Activated naive CD4-positive, alpha-beta T cell treated with anti-CD3 and anti-CD28 coated beads, Interleukin-2, amount 10 ng/mL, durations not matched to agents 7 days and 5 days (primary cell): Measurements from ENCODE around the gene ITFG2.

ENCODE experiments used
- CTCF ChIA-PET: fragments of 350-600 bp; sonication (Branson Sonifier 250); formaldehyde crosslinking; loops from one replicate; lab custom pipeline; 2021; ENCODE audit warnings: antibody characterized with exemption; lab: Charles Lee
- DNase-seq: peaks from one replicate; pipeline ENCODE4 v3.0.0-alpha.2; 2020
- H3K27ac Mint-ChIP-seq: one replicate; pipeline ENCODE4 v1.8.0; 2021; ENCODE audit warnings: mild to moderate bottlenecking, moderate library complexity, mixed read lengths
- H3K27me3 Mint-ChIP-seq: one replicate; pipeline ENCODE4 v1.8.0; 2021; ENCODE audit warnings: mild to moderate bottlenecking, mixed read lengths
- H3K36me3 Mint-ChIP-seq: one replicate; pipeline ENCODE4 v1.8.0; 2021; ENCODE audit warnings: mixed read lengths
- H3K4me1 Mint-ChIP-seq: one replicate; pipeline ENCODE4 v1.8.0; 2021; ENCODE audit warnings: mixed read lengths
- H3K4me3 Mint-ChIP-seq: one replicate; pipeline ENCODE4 v1.8.0; 2021; ENCODE audit warnings: mild to moderate bottlenecking, moderate library complexity, mixed read lengths
- H3K9me3 Mint-ChIP-seq: one replicate; pipeline ENCODE4 v1.8.0; 2021; ENCODE audit warnings: mixed read lengths

Gene ITFG2

DNA sequence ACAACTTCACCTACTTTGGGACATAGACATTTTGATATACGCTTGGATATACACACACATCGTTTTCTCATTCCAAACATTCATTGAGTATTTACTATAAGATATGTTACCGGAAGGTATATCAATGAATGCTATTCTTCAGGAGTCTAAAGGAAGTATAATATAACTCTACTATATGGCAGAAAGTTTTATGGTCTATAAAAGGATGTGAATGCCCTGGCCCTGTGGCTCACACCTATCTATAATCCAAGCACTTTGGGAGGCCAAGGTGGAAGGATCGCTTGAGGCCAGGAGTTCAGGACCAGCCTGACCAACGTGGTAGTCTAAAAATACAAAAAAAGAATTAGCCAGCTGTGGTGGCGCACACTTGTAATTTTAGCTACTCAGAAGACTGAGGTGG lies 16.8 kb downstream of the ITFG2 start:
- CTCF ChIA-PET, result no interaction called here
- Mint-ChIP-seq H3K36me3 (peaks cover 30% of the 10 kb centered on the region), H3K27ac (no peak overlapping the region), H3K27me3 (no peaks in the 10 kb centered on the region), H3K9me3 (no peaks in the 10 kb centered on the region), H3K4me3 (no peak overlapping the region), H3K4me1 (no peaks in the 10 kb centered on the region)
- DNase-seq, result no peak

DNA sequence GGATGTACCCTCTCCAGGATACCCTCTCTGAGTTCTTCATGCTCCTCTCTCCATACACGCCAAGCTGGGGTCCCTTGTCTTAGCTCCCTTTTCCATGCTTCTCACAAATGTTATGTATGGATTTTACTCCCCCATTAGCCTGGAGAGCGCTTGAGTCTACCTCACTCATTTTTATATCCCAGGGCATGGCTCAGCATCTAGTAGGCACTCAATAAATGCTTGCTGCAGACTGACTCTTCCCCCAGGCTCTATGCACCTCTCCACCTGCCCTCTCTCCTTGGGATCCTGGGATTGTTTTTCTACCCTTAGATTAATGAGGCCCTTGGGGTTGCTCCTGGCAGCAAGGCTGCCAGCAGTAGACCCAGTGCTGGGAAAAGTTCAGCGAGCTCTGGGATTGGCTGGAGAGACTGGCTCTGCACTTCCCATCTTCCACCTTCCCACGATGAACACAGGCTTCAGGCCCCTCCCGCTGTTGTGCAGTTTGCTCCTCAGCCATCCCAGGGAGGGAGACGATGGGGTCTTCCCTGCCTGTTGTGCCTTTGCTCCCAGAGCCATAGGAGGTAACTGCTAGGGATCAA lies 20.2 kb downstream of the ITFG2 start:
- Mint-ChIP-seq H3K9me3 (no peaks in the 10 kb centered on the region), H3K27me3 (no peaks in the 10 kb centered on the region), H3K27ac (no peak overlapping the region), H3K4me3 (no peak overlapping the region), H3K36me3 (peaks cover 13% of the 10 kb centered on the region), H3K4me1 (no peaks in the 10 kb centered on the region)
- CTCF ChIA-PET, result no interaction called here
- DNase-seq, result no peak

DNA sequence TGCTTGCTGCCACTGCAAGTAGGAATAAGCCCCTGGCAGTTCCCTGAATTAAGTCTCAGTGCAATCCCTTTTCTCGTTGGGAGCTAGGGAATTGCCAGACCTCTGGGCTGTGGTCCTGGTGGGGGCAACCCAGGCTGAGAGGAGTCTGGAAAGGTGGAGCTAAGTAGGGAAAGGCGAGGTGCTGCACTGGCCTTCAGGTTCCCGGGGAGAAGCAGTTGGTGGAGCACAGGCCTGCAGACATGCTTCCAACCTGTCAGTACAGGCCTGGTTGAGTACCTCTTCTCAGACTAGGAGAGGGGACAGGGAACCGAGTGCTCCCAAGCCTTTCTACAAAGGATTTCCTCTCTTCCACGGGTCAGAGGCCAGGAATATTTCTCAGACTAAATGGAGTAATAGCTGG lies 20.9 kb downstream of the ITFG2 start:
- H3K27ac Mint-ChIP-seq, result no peak overlapping the region

DNA sequence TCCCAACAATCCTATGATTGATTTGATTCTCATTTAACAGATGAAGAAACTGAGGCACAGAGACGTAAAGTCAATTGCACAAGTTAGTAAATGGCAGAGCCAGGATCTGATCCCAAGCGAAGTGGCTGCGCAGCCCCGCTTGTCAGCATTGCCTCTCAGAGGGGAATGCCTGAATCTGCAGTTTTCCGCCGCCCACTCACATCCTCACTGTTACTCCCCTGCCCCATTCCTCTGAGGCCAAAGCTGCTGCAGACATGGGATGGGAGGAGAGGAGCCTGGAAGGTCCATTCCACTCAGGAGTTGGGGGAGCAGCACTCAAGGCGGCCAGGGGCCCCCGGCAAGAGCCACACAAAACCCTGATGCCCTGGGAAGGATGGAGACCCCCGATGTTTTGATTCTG lies 21.3 kb downstream of the ITFG2 start:
- DNase-seq, result no peak
- no peaks in the 10 kb centered on the region for H3K27me3 Mint-ChIP-seq
- H3K9me3 Mint-ChIP-seq, result no peaks in the 10 kb centered on the region
- H3K36me3 Mint-ChIP-seq, result peaks cover 9% of the 10 kb centered on the region
- no peak overlapping the region for H3K4me3 Mint-ChIP-seq
- CTCF ChIA-PET, result interaction anchor here (0.8 kb wide), 1 partner anchor 21 kb away, joined by 3 read pairs; no protein-coding TSS in a partner anchor
- H3K27ac Mint-ChIP-seq, result no peak overlapping the region
- H3K4me1 Mint-ChIP-seq, result no peaks in the 10 kb centered on the region

More for the DNA sequence above, 20.9 kb downstream of the ITFG2 start:
- CTCF ChIA-PET, result interaction anchor here (0.8 kb wide), 1 partner anchor 21 kb away, joined by 3 read pairs; no protein-coding TSS in a partner anchor
- no peaks in the 10 kb centered on the region for H3K27me3 Mint-ChIP-seq
- DNase-seq, result no peak
- H3K36me3 Mint-ChIP-seq, result peaks cover 9% of the 10 kb centered on the region
- H3K4me1 Mint-ChIP-seq, result no peaks in the 10 kb centered on the region
- no peaks in the 10 kb centered on the region for H3K9me3 Mint-ChIP-seq
- no peak overlapping the region for H3K4me3 Mint-ChIP-seq

DNA sequence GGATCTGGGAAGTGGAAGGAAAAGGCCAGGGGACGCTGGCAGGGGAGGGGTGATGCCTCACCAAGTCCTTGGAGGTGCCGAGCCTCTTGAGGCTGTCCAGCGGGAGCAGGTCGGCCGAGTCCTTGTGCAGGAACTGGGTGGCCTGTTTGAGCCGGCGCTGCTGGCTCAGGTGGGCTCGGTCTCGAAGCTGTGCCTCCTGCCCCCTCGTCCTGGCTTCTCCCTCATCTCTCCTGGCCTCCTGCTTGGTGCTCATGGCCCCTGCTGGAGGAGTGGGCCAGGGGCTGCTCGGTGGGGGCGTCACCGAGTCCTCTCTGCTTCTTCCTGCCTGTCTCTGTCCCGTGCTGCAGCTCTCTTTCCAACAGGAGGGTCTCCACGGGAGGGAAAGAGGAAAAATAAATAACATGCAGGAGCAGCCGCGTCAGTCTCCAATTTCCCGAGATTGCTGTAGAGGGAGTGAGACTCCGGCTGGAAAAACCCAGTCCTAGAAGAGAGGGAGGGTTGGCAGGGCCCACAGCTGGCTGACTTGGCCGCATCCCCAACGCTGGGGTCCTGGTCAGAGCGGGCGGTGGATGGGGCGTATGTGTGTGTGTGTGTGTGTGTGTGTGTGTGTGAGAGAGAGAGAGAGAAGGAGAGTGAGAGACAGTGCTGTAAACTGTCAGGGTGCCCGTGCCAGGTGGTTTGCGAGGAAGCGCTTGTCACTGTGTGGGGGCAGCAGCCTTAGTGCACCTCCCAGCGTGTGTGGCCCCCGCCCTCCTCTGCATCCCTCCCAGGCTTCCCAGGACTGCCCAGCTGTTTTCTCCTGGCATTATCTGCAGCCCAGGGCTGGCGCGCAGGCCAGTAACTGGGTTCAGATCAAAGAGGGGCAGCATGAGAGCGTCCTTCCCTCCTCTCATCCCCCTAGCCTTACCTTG lies 22.4 kb downstream of the ITFG2 start, which contains the start of gene NRIP2:
NRIP2 (minus strand) TSS at position 455 of the 911 bp plus-strand sequence; CDS start at position 403, 52 bp downstream.
- no peak within 1 kb of the TSS for H3K4me3 Mint-ChIP-seq
- no peaks in the 10 kb centered on the region for H3K4me1 Mint-ChIP-seq
- H3K27ac Mint-ChIP-seq, result no peak within 1 kb of the TSS
- no peaks in the 10 kb centered on the region for H3K9me3 Mint-ChIP-seq
- DNase-seq, result no peak
- H3K27me3 Mint-ChIP-seq, result no peaks in the 10 kb centered on the region
- CTCF ChIA-PET, result no interaction called here
- peaks cover 12% of the 10 kb centered on the region for H3K36me3 Mint-ChIP-seq

DNA sequence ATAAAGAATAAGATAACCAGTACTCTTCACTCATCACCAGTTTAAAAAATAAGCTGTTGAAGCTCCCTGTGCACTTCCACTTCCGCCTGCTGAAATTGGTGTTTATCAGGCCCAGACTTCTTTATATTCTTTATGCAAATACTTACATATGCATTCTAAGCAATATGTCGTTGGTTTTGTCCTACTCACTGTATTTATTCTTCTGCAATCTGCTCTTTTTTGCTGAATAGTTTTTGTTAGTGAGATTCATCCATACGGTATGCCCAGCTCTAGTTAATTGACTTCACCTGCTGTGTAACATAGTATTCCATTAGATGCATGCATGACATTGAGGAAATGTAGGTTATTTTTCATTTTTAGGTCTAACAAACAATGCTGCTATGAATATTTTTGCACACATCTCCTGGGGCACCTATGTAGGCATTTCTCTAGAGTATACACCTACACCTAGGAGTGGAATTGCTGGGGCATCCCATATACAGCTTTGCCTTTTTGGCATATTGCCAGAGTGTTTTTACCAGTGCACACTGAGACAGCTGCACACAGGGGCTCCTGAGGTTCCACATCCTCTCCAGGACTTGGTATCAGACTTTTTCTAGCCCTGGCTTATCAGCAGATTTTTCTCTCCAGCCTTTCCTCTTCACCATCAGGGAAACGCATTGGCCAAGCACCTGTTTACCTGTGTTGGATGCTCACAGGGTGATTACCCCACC lies 23.4 kb downstream of the ITFG2 start:
- H3K4me3 Mint-ChIP-seq, result no peak overlapping the region
- H3K27ac Mint-ChIP-seq, result no peak overlapping the region
- peaks cover 10% of the 10 kb centered on the region for H3K36me3 Mint-ChIP-seq
- CTCF ChIA-PET, result no interaction called here
- no peaks in the 10 kb centered on the region for H3K27me3 Mint-ChIP-seq
- H3K4me1 Mint-ChIP-seq, result no peaks in the 10 kb centered on the region
- no peaks in the 10 kb centered on the region for H3K9me3 Mint-ChIP-seq
- DNase-seq, result no peak

DNA sequence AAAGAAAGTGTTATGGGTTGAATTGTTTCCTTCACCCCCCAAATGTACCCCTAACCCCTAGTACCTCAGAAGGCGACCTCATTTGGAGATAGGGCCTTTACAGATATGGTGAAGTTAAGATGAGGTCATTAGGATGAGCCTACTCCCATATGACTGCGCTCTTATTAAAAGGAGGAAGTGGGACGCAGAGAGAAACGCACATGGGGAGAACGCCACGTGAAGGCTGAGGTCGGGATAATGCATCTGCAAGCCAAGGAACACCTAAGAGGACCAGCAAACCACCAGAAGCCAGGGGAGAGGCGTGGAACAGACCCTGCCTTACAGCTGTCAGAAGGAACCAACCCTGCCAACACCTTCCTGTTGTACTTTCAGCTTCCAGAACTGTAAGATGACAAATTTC lies 24.1 kb downstream of the ITFG2 start:
- H3K27ac Mint-ChIP-seq, result no peak overlapping the region
- H3K27me3 Mint-ChIP-seq, result no peaks in the 10 kb centered on the region
- no peak for DNase-seq
- H3K9me3 Mint-ChIP-seq, result no peaks in the 10 kb centered on the region
- no peaks in the 10 kb centered on the region for H3K4me1 Mint-ChIP-seq
- H3K36me3 Mint-ChIP-seq, result peaks cover 7% of the 10 kb centered on the region
- CTCF ChIA-PET, result interaction anchor here (1.8 kb wide), 1 partner anchor 18 kb away, joined by 3 read pairs; no protein-coding TSS in a partner anchor
- no peak overlapping the region for H3K4me3 Mint-ChIP-seq

DNA sequence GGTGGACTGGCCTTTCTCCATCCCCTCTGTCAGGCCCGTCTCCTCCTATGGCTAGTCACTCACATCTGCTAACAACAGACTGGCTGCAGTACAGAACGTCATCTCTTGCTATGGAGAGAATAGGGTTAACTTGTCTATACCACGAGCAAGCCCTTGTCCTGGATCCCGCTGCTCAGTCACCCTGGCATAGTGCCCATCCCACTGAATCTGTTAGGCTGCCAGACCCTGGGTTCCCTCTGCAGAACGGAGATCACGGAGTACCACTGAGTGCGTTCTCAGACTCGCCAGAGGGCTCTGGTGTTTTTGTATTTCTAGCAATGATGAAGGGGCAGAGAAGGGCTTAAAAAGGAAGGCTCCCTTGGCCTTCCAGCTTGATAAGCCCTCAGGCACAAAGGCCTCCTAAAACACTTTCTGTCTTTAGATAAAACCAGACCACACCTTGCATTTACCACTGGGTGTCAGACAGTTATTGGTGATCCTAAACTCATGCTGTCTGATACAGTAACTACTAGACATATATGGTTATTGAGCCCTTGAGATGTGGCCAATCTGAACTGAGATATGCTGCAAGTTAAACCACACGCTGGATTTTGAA lies 28.7 kb downstream of the ITFG2 start:
- no peaks in the 10 kb centered on the region for H3K9me3 Mint-ChIP-seq
- H3K36me3 Mint-ChIP-seq, result peaks cover 5% of the 10 kb centered on the region
- no peak overlapping the region for H3K4me3 Mint-ChIP-seq
- H3K27me3 Mint-ChIP-seq, result no peaks in the 10 kb centered on the region
- H3K4me1 Mint-ChIP-seq, result no peaks in the 10 kb centered on the region
- no peak for DNase-seq
- no peak overlapping the region for H3K27ac Mint-ChIP-seq
- CTCF ChIA-PET, result no interaction called here

DNA sequence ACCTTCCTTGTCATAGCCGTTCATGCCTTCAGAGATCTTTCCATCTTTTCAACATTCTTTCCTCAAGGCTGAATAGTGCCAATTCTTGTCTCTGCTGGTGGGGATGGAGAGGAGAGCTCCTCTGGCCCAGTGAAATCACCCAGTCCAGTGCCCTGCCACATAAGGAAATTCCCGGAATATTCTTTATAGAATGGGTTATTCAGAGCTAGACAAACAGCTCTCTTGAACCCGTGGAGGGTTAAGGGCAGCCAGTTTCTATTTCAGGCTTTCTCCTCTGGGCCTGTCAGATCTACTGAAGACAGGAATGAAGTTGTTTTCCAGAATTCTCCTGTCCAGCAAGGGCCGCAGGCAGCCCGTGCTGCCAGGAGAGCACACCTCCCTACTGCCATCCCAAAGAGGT lies 30.5 kb downstream of the ITFG2 start:
- H3K4me3 Mint-ChIP-seq, result no peak overlapping the region
- CTCF ChIA-PET, result interaction anchor here (1.5 to 2.6 kb wide), 2 partner anchors 11 to 14 kb away, joined by 3 to 8 read pairs; partner anchors contain the start of gene TEX52
- no peaks in the 10 kb centered on the region for H3K4me1 Mint-ChIP-seq
- no peaks in the 10 kb centered on the region for H3K9me3 Mint-ChIP-seq
- H3K36me3 Mint-ChIP-seq, result peaks cover 5% of the 10 kb centered on the region
- no peak overlapping the region for H3K27ac Mint-ChIP-seq
- DNase-seq, result no peak
- no peaks in the 10 kb centered on the region for H3K27me3 Mint-ChIP-seq

DNA sequence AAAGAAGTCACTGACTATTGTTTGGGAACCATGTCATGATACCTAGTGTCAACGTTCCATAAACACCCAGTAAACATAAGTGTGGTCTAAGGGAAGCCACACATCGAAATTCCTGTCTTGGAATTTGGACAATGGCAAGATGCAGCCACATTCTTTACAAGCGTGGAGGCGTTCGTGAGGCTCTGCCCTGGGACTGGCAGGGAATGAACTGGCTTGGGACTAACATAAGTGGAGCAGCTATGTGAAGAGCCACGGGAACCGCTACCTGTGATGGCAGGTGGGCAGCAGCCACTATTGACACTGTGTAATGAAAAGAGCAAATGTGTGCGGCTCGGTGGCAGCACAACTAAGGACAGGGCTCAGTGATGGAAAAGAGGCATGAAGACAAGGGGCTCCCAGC lies 32.3 kb downstream of the ITFG2 start:
- Mint-ChIP-seq H3K9me3 (no peaks in the 10 kb centered on the region), H3K4me1 (no peaks in the 10 kb centered on the region), H3K4me3 (no peak overlapping the region), H3K36me3 (peaks cover 2% of the 10 kb centered on the region), H3K27ac (no peak overlapping the region), H3K27me3 (no peaks in the 10 kb centered on the region)
- DNase-seq, result no peak
- CTCF ChIA-PET, result interaction anchor here (1.2 to 1.5 kb wide), 2 partner anchors 10 to 40 kb away, joined by 3 to 7 read pairs; no protein-coding TSS in a partner anchor

DNA sequence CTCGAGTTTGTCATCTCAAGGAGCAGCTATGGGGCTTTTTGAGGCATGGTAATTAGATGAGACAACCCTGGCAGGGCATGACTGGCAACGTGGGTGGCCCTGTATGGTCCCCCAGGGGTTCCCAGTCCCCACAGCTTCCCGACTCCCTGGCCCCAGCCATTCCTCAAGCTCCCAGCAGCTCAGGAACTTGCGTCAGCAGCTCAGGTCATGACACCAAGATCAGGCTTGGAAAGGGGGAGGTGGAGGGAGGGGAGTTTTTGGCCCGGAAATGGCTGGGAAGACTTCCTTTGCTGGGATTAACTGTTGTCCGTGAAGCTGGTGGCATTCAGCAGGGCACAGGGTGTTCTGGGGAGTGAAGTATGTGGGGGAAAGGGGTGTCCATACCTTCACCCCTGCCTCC lies 32.8 kb downstream of the ITFG2 start:
- Mint-ChIP-seq H3K27me3 (no peaks in the 10 kb centered on the region), H3K4me1 (no peaks in the 10 kb centered on the region), H3K27ac (no peak overlapping the region), H3K4me3 (no peak overlapping the region), H3K9me3 (no peaks in the 10 kb centered on the region), H3K36me3 (peaks cover 1% of the 10 kb centered on the region)
- no peak for DNase-seq
- CTCF ChIA-PET, result interaction anchor here (0.9 to 1.5 kb wide), 5 partner anchors 9 to 102 kb away, joined by 3 to 7 read pairs (median 3); no protein-coding TSS in a partner anchor

DNA sequence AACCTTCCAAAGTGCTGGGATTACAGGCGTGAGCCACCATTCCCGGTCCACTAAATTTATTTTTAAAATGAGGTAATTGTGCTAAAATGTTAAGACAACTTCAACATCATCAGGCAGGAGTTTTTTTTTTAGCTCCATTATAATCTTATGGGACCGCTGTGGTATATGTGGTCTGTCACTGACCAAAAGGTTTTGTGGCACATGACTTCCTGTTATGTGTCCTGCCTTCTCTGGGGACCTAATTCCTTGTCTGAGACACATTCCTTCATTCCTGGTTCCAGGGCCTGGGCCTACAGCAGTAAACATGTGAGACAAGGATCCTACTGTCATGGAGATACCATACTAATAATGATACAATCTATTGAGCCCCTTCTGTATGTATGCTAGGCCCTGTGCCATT lies 39.5 kb downstream of the ITFG2 start:
- CTCF ChIA-PET, result interaction anchor here (0.7 kb wide), 1 partner anchor 12 kb away, joined by 3 read pairs; no protein-coding TSS in a partner anchor
- Mint-ChIP-seq H3K27me3 (no peaks in the 10 kb centered on the region), H3K4me3 (no peak overlapping the region), H3K36me3 (peaks cover 5% of the 10 kb centered on the region), H3K9me3 (no peaks in the 10 kb centered on the region), H3K27ac (no peak overlapping the region), H3K4me1 (no peaks in the 10 kb centered on the region)
- DNase-seq, result no peak

DNA sequence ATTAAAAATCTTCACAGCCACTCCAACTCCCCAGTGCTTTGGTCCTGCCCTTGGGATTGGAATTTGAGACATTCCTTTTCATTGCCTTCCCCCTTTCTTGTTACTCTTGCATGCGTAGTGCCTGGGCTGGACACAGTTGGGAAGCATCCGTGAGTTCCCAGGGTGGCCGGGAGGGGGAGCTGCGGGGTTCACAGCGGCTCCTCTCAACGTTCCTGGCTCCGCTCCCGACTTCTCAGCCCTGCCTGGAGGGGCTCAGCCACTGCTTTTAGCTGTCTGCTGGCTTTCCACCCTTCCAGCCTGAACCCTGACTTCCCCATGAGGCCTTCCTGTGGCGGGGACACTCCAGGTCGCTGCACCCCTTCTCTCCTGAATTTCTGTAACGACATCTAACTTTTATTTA lies 41.2 kb downstream of the ITFG2 start:
- Mint-ChIP-seq H3K4me3 (no peak overlapping the region), H3K27me3 (no peaks in the 10 kb centered on the region), H3K36me3 (peaks cover 14% of the 10 kb centered on the region), H3K9me3 (no peaks in the 10 kb centered on the region), H3K27ac (no peak overlapping the region), H3K4me1 (no peaks in the 10 kb centered on the region)
- peak; percentile 67 for DNase-seq
- CTCF ChIA-PET, result interaction anchor here (0.9 to 2.6 kb wide), 7 partner anchors 8 to 187 kb away, joined by 3 to 35 read pairs (median 7); no protein-coding TSS in a partner anchor
